ENCODE measurements around the gene BACE2.
A peak's percentile ranks its signal among the peaks of the same experiment; 100 is the strongest.

BACE2 gene

DNA sequence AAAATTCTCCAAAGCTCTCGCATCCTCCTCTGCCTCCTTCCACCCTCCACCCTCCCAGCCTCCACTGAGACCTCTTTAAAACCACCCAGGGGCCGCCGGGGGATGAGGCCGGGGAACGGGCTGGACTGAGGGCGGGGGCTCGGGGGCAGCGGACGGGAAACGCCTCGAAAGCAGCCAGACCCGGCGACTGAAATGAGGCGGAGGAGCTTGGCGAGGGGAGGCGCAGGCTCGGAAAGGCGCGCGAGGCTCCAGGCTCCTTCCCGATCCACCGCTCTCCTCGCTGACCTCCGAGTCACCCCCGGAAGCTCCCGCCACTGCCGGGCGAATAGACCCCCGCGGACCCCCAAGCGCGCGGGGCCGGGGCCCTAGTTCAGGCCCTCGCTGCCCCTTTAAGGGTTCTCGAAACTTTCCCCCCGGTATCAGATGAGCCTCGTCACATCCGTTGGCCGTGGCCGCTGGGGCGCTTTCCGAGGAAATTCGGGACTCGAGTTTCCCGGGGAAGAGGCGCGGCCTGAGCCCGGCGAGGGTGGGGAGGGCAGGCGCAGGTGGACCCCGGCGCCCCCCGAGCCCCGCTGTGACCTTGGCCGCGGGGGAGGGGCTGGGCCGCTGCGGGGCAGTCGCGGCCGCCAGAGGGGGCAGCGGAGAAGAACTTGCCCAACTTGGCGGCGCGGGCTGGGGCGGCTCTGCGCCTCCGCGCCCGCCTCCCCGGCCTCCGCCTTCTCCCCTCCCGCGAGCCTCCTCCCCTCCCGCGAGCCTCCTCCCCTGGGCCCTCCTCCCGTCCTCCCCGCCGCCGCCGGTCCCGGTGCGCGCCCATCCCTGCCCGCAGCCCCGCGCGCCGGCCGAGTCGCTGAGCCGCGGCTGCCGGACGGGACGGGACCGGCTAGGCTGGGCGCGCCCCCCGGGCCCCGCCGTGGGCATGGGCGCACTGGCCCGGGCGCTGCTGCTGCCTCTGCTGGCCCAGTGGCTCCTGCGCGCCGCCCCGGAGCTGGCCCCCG lies at the start of gene BACE2:
BACE2 (plus strand) TSS at position 813 of the 995 bp plus-strand sequence; CDS start at position 917, 104 bp downstream.
- peak in 1 of 2 donors; percentile 18 for DNase-seq (ENCODE audit: extremely low read depth in 1 of 2, low read depth in 1 of 2)

- DNase-seq (ENCODE audit: extremely low read depth in 1 of 2, low read depth in 1 of 2), result no peak
Observed at GRCh38 chr21:41119901-41120300, 48.1 kb upstream of the BACE2 start.

- DNase-seq (ENCODE audit: extremely low read depth in 1 of 2, low read depth in 1 of 2), result no peak
Observed at GRCh38 chr21:41120997-41121396, 47.0 kb upstream of the BACE2 start.

- peak; percentile 10 to 52 for DNase-seq (ENCODE audit: extremely low read depth in 1 of 2, low read depth in 1 of 2)
Observed at GRCh38 chr21:41121785-41122415, 46.1 kb upstream of the BACE2 start.

DNA sequence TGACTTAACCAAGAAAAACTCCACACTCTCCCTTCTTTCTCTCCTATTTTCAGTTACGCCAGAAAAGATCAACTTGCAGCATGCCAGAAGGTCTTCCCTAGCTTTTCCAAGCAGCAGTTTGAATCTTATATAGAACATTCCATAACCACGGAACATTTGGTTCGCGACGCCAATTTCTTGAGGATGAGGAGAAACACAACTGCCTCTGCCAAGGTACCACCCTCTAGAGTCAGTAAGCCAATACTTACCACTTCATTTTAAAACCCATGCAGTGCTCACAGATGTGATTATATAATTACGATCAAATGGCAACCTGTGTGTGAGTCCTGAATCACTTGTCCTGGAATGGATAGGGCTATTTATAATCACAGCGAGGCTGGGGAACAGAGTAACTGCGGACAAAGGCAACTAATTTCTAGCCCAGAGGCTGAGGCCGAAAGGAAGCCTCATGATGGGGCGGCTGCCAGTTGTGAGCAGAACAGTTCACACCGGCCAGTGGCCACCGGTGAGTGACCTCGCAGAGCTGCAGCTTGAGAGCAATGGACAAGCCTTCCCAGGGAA lies 43.2 kb upstream of the BACE2 start:
- no peak for DNase-seq (ENCODE audit: extremely low read depth in 1 of 2, low read depth in 1 of 2)

- DNase-seq (ENCODE audit: extremely low read depth in 1 of 2, low read depth in 1 of 2), result no peak
Observed at GRCh38 chr21:41128981-41129380, 39.0 kb upstream of the BACE2 start.

GRCh38 chr21:41130883-41131282 lies 37.1 kb upstream of the BACE2 start:
- DNase-seq (ENCODE audit: extremely low read depth in 1 of 2, low read depth in 1 of 2), result no peak

DNA sequence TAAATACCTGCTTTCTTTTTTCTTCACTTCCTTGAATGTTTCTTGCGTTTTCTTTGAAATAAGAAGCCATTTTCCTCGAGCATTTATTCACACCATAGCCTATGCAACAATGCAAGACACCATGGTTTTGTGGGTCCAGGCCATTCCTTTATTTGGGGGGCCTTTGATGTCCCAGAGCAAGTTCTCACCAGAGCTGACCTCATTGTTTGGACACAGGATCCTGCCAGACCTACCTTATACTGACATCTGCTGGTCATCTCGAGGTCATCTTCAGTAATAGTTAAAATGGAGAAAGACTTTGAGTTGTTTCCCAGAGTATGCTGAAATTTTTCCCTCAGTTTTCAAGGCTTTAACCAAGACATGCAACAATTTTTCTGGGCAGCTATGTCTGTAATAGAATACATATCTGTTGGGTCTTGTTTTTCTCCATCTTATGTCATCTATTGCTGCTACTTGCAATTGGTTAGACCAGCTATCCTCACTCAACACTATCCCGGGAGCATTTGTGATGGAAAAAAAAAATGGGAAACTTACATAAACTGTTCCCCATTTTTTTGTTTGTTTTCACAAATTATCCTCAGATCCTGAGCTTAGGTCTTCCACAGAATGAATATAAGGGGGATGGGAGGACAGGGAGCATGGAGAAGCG lies 34.0 kb upstream of the BACE2 start:
- DNase-seq (ENCODE audit: extremely low read depth in 1 of 2, low read depth in 1 of 2), result no peak

DNA sequence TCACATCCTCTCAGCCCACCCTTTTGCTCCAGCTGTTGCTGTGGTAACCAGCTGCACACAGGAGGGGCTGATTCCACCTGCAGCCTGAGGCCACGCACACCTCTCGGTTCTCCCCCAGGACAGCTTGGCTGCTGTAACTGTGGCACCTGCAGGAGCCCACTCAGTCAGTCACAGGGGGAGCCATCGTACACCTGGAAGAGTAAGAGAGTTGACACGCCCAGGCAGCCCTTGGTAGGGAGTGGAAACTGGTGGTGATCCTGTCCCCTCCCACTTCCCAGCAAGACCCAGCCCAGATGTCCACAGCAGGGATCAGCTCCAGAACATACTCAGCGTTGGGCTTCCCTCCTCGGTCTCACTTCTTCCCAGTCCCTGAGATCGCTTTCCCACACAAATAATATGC lies 32.2 kb upstream of the BACE2 start:
- no peak for DNase-seq (ENCODE audit: extremely low read depth in 1 of 2, low read depth in 1 of 2)

GRCh38 chr21:41136286-41136685 lies 31.7 kb upstream of the BACE2 start:
- no peak for DNase-seq (ENCODE audit: extremely low read depth in 1 of 2, low read depth in 1 of 2)

DNA sequence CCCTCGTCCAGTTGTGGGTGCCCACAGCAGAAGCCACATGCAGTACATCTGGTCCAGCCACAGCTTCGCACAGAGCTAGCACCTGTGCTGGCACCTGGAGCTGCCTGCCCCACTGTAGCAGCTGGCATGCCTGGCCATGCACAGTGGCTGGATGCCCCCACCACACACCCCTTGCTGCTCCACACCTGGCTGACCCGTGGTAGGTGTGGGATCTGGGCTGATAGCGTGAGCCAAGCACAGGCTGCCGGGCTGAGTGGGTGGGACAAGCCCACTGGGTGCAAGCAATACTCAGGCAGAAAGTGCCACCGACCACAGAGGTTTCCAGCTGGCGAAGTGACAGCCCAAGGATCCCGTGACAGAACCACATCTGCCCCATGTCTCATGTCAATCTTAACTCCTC lies 30.6 kb upstream of the BACE2 start:
- DNase-seq (ENCODE audit: extremely low read depth in 1 of 2, low read depth in 1 of 2), result no peak

GRCh38 chr21:41137889-41138288 lies 30.1 kb upstream of the BACE2 start:
- DNase-seq (ENCODE audit: extremely low read depth in 1 of 2, low read depth in 1 of 2), result no peak

DNA sequence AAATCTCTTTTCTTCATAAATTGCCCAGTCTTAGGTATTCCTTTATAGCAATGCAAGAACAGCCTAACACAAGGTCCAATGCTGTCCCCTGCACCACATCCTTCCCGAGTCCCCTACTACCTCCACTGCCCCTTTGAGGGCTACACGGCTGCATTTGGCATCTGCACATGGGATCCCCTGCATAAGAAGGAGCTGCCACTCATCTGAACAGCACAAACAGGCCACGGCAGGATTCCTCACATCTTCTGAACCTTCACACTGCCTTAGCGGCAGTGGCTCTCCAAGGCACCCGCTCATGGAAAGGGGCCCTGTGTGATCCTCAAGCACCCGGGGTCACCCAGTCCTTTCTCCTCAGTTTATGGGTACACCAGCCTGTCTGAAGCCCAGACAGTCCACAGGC lies 29.2 kb upstream of the BACE2 start:
- DNase-seq (ENCODE audit: extremely low read depth in 1 of 2, low read depth in 1 of 2), result no peak

- no peak for DNase-seq (ENCODE audit: extremely low read depth in 1 of 2, low read depth in 1 of 2)
Observed at GRCh38 chr21:41139275-41139674, 28.7 kb upstream of the BACE2 start.

GRCh38 chr21:41139951-41140350 lies 28.0 kb upstream of the BACE2 start:
- no peak for DNase-seq (ENCODE audit: extremely low read depth in 1 of 2, low read depth in 1 of 2)

- DNase-seq (ENCODE audit: extremely low read depth in 1 of 2, low read depth in 1 of 2), result no peak
Observed at GRCh38 chr21:41141031-41141457, 26.9 kb upstream of the BACE2 start.

- DNase-seq (ENCODE audit: extremely low read depth in 1 of 2, low read depth in 1 of 2), result no peak
Observed at GRCh38 chr21:41142051-41142795, 25.7 kb upstream of the BACE2 start.

GRCh38 chr21:41143596-41144325 lies 24.2 kb upstream of the BACE2 start:
- DNase-seq (ENCODE audit: extremely low read depth in 1 of 2, low read depth in 1 of 2), result no peak

DNA sequence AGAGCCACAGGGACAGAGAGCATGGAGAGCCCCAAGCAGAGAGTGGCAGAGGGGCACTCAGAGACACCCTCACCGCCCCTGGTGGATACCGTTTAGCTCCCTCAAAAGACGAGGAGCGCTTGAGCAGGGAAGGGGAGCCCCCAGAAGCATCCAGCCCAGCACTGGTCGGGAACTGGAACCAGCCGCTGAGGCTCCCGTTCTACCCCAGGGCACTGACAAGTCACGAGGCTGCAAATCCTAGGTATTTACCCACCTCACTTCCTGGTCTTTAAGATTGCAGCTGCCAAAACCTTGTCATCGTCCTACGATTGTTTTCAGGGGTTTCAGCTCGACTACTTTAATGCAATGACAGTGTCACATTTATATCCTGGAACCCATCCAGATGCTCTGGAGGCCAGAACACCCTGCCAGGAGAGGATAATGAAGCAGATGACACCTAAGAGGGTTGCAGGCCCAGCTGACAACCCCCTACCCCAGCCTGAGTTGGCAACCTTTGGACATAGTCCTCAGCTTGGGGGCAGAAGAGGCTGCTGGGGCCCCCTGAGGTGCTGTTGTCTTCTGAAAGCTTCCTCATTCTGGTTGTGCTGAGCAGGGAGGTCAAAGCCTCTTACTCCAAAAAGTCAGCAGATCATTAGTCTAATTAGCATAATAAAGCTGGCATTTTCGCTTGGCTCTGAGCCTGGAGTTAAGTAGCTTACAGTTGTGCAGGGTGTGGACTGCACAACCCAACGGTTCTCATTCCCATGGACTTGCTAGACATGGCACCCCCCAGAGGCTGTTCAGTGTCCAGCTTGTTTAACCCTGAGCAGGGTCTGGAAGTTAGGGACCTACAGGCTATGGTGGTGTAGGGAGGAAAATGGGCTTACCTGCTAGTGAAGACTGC lies 20.6 kb upstream of the BACE2 start:
- no peak for DNase-seq (ENCODE audit: extremely low read depth in 1 of 2, low read depth in 1 of 2)

All from stimulated activated CD8-positive, alpha-beta memory T cell treated with anti-CD3 and anti-CD28 coated beads, Interleukin-7, amount 100 ng/mL, for 48 hours (primary cell).